SK-N-SH (cell line): ENCODE data around the gene USF3. TPM values are rescaled to one million over a fixed set of nuclear protein-coding genes. Genes with fewer than 3 reads are reported as not detected.

ENCODE experiments used
- CTCF ChIA-PET: fragments of 300-600, 350-600 bp; formaldehyde crosslinking; extraction: SDS; loops from one replicate; lab custom pipeline; 2021; lab: Yijun Ruan, JAX
- POLR2A ChIA-PET: fragments of 350-600 bp; sonication (Branson Sonifier 250); formaldehyde crosslinking; extraction: SDS; loops from one replicate; lab custom pipeline; 2020; ENCODE audit warnings: antibody characterized with exemption, inconsistent platforms; lab: Yijun Ruan, JAX
- DNase-seq: peaks from one replicate; pipeline ENCODE4 v3.0.0; 2012
- H2AFZ ChIP-seq: fragments of 200-600 bp; sonication (generic); 2 replicates; pipeline ENCODE4 v1.8.1; 2016; ENCODE audit warnings: antibody characterized with exemption, mild to moderate bottlenecking, low read depth
- H3F3A ChIP-seq: fragments of 200-600 bp; sonication (generic); replicated peaks from 2 replicates; pipeline ENCODE3; 2016; ENCODE audit warnings: antibody characterized with exemption, mild to moderate bottlenecking; ENCODE audit not compliant: insufficient read depth
- H3K27ac ChIP-seq, 2 experiments: fragments of 200-500 bp in 1 of 2; fragments of 200-600 bp in 1 of 2; sonication (Bioruptor generic) in 1 of 2; sonication (generic), shearing (Covaris generic) in 1 of 2; 2 replicates each; pipeline versions ENCODE4 v1.5.1 to v1.6.1; 2014 to 2016; ENCODE audit warnings: low read depth in 2 of 2, inconsistent platforms in 1 of 2, low read length in 1 of 2, mild to moderate bottlenecking in 1 of 2, mixed read lengths in 1 of 2
- H3K27me3 ChIP-seq: fragments of 200-600 bp; sonication (generic), shearing (Covaris generic); 2 replicates; pipeline ENCODE4 v1.6.1; 2016; ENCODE audit warnings: mixed run types; ENCODE audit not compliant: insufficient read depth
- H3K36me3 ChIP-seq, 2 experiments: fragments of 200-500 bp in 1 of 2; fragments of 200-600 bp in 1 of 2; sonication (Bioruptor generic) in 1 of 2; sonication (generic) in 1 of 2; replicated peaks in 1 of 2; 2 replicates each; pipeline versions ENCODE3 to v1.5.1; 2014 to 2016; ENCODE audit warnings: low read length in 1 of 2, mild to moderate bottlenecking in 1 of 2; ENCODE audit not compliant: insufficient read depth in 2 of 2, control insufficient read depth in 1 of 2
- H3K4me1 ChIP-seq, 2 experiments: fragments of 200-500 bp in 1 of 2; fragments of 200-600 bp in 1 of 2; sonication (Bioruptor generic) in 1 of 2; sonication (generic), shearing (Covaris generic) in 1 of 2; 2 replicates each; pipeline versions ENCODE4 v1.5.1 to v1.6.1; 2014 to 2016; ENCODE audit warnings: low read depth in 1 of 2, low read length in 1 of 2, mixed run types in 1 of 2; ENCODE audit not compliant: insufficient read depth in 2 of 2, control insufficient read depth in 1 of 2
- H3K4me2 ChIP-seq: fragments of 200-600 bp; sonication (generic), shearing (Covaris generic); 2 replicates; pipeline ENCODE4 v1.6.1; 2017; ENCODE audit warnings: mixed run types
- H3K4me3 ChIP-seq, 2 experiments: fragments of 200-500 bp in 1 of 2; fragments of 200-600 bp in 1 of 2; sonication (Bioruptor generic) in 1 of 2; sonication (generic), shearing (Covaris generic) in 1 of 2; 2 replicates each; pipeline versions ENCODE4 v1.5.1 to v1.8.1; 2014 to 2016; ENCODE audit warnings: low read depth in 2 of 2, inconsistent platforms in 1 of 2, low read length in 1 of 2, mild to moderate bottlenecking in 1 of 2, mixed read lengths in 1 of 2, moderate library complexity in 1 of 2
- H3K79me2 ChIP-seq: fragments of 200-600 bp; sonication (generic); 2 replicates; pipeline ENCODE4 v1.8.1; 2017; ENCODE audit warnings: mild to moderate bottlenecking; ENCODE audit not compliant: insufficient read depth
- H3K9ac ChIP-seq: fragments of 200-600 bp; sonication (generic); 2 replicates; pipeline ENCODE4 v1.6.1; 2017; ENCODE audit warnings: mixed run types
- H3K9me2 ChIP-seq: fragments of 200-600 bp; sonication (generic); 2 replicates; pipeline ENCODE4 v1.6.1; 2017; ENCODE audit warnings: mixed run types
- H3K9me3 ChIP-seq: fragments of 200-600 bp; sonication (generic); 2 replicates; pipeline ENCODE4 v1.6.1; 2017; ENCODE audit warnings: mixed run types, mild to moderate bottlenecking, moderate library complexity
- H4K20me1 ChIP-seq: fragments of 200-600 bp; sonication (generic); 2 replicates; pipeline ENCODE4 v1.6.1; 2017; ENCODE audit warnings: mild to moderate bottlenecking, mixed run types; ENCODE audit not compliant: insufficient read depth
- CTCF ChIP-seq: fragments of 200-600 bp; sonication (generic); IDR thresholded peaks from 2 replicates; pipeline ENCODE4 v1.6.1; 2017; ENCODE audit warnings: antibody characterized with exemption, mild to moderate bottlenecking, moderate library complexity
- ELF1 ChIP-seq: IDR thresholded peaks from 2 replicates; pipeline ENCODE4 v1.4.0; 2012
- EP300 ChIP-seq, 2 experiments: IDR thresholded peaks; 2 replicates each; pipeline versions ENCODE4 v1.4.0 to v1.6.1; 2012; ENCODE audit warnings: borderline replicate concordance in 1 of 2, low read depth in 1 of 2, low read length in 1 of 2
- GABPA ChIP-seq: IDR thresholded peaks from 2 replicates; pipeline ENCODE4 v1.4.0; 2012; ENCODE audit warnings: low read depth, mild to moderate bottlenecking
- GATA2 ChIP-seq: sonication (generic); formaldehyde crosslinking; IDR thresholded peaks from 2 replicates; pipeline ENCODE4 v1.5.0; 2020; ENCODE audit warnings: mild to moderate bottlenecking, missing genetic modification reagents
- JUND ChIP-seq: IDR thresholded peaks from 2 replicates; pipeline ENCODE4 v1.4.0; 2012
- MAX ChIP-seq: IDR thresholded peaks from 2 replicates; pipeline ENCODE4 v1.4.0; 2012; ENCODE audit warnings: low read depth
- NFIC ChIP-seq: IDR thresholded peaks from 2 replicates; pipeline ENCODE4 v1.4.0; 2012; ENCODE audit warnings: borderline replicate concordance
- PBX3 ChIP-seq: IDR thresholded peaks from 2 replicates; pipeline ENCODE4; 2012
- POLR2AphosphoS5 ChIP-seq: IDR thresholded peaks from 2 replicates; pipeline ENCODE4 v1.6.1; 2012; ENCODE audit warnings: low read depth, low read length
- RFX5 ChIP-seq: IDR thresholded peaks from 2 replicates; pipeline ENCODE4 v1.6.1; 2012; ENCODE audit warnings: mild to moderate bottlenecking, improper control_type of control experiment, low read length
- RXRA ChIP-seq: IDR thresholded peaks from 2 replicates; pipeline ENCODE4 v1.4.0; 2012; ENCODE audit warnings: low read depth, mild to moderate bottlenecking, borderline replicate concordance
- TAF1 ChIP-seq: IDR thresholded peaks from 2 replicates; pipeline ENCODE4 v1.6.1; 2012; ENCODE audit warnings: low read depth, mild to moderate bottlenecking, low read length, moderate library complexity, borderline replicate concordance
- TCF12 ChIP-seq: IDR thresholded peaks from 2 replicates; pipeline ENCODE4 v1.4.0; 2012
- TEAD4 ChIP-seq: IDR thresholded peaks from 2 replicates; pipeline ENCODE4 v1.4.0; 2012; ENCODE audit warnings: mild to moderate bottlenecking, borderline replicate concordance; ENCODE audit not compliant: insufficient read depth
- USF2 ChIP-seq: fragments of 150-350 bp; IDR thresholded peaks from 2 replicates; pipeline ENCODE4 v1.6.1; 2017; ENCODE audit warnings: antibody characterized with exemption, low read length, low read depth, borderline replicate concordance
- WGBS: methylation state at CpG from one replicate; pipeline ENCODE4 v1.1.6; 2017; ENCODE audit warnings: low lambda C conversion rate; 5-methylcytosine and 5-hydroxymethylcytosine counted together
- polyA plus RNA-seq, 3 experiments: library from polyadenylated mRNA; depleted of rRNA; stranded (reverse); fragments of >200 nt; gene quantifications; 2 replicates each; pipeline ENCODE4 v1.2.3, GENCODE V29; 2012

Gene USF3
- polyA plus RNA-seq, 1 of the 3 experiments (the other 2 are of a cell fraction), result 3.1 TPM

GRCh38 chr3:113654851-113655250 lies 41.6 kb downstream of the USF3 start (continued):
- TF ChIP-seq PBX3 (no peak), GABPA (no peak), GATA2 (CRISPR knock-in tag) (no peak), ELF1 (no peak), NFIC (no peak), JUND (no peak), MAX (no peak), EP300 (IDR thresholded peaks at IDR 0.05; ENCODE audit: borderline replicate concordance in 1 of 2, low read depth in 1 of 2, low read length in 1 of 2) (no peak), USF2 (no peak), POLR2AphosphoS5 (no peak), TEAD4 (no peak), RXRA (no peak), RFX5 (no peak)

- H3K9ac ChIP-seq, result no peak overlapping the region
- 89% methylated on average over 1 of the region's 1 CpG for WGBS
- H2AFZ ChIP-seq, result no peak overlapping the region
- CTCF ChIA-PET, result interaction anchor here (0.5 to 1.2 kb wide), 2 partner anchors 26 to 161 kb away, joined by 3 to 5 read pairs; no protein-coding TSS in a partner anchor
- TF ChIP-seq CTCF (no peak), GABPA (no peak), TAF1 (no peak), ELF1 (no peak), TCF12 (no peak), EP300 (IDR thresholded peaks at IDR 0.05; ENCODE audit: borderline replicate concordance in 1 of 2, low read depth in 1 of 2, low read length in 1 of 2) (no peak)
- TF ChIP-seq, all 33 proteins: peak for 0
- no peaks in the 10 kb centered on the region for H4K20me1 ChIP-seq
- H3K36me3 ChIP-seq, result peaks cover 4 to 12% of the 10 kb centered on the region in 2 experiments
- no peak for DNase-seq
- no peak overlapping the region for H3K4me3 ChIP-seq
- no peaks in the 10 kb centered on the region for H3F3A ChIP-seq
- H3K27ac ChIP-seq, result no peak overlapping the region
- no peaks in the 10 kb centered on the region for H3K79me2 ChIP-seq
- H3K4me2 ChIP-seq, result no peak overlapping the region
- no peaks in the 10 kb centered on the region for H3K27me3 ChIP-seq
- H3K9me2 ChIP-seq, result no peaks in the 10 kb centered on the region
- no peaks in the 10 kb centered on the region for H3K4me1 ChIP-seq
- POLR2A ChIA-PET, result interaction anchor here (1.0 kb wide), 1 partner anchor 16 kb away, joined by 3 read pairs; no protein-coding TSS in a partner anchor
- H3K9me3 ChIP-seq, result no peaks in the 10 kb centered on the region
Observed at GRCh38 chr3:113654310-113654709, 42.1 kb downstream of the USF3 start.
